GM12891 (cell line): Measurements from ENCODE around the gene SHC3.

Experiments
- DNase-seq: peaks from one replicate; pipeline ENCODE4 v3.0.0; 2011; ENCODE audit warnings: low spot score; ENCODE audit not compliant: insufficient read length
- FAIRE-seq: peaks from 2 replicates; lab custom pipeline; 2011; peaks lifted over from hg19 to GRCh38; lab: Jason Lieb, UNC
- PAX5 ChIP-seq: IDR thresholded peaks from 2 replicates; pipeline ENCODE4 v1.6.1; 2011; ENCODE audit warnings: low read length, moderate library complexity, mild to moderate bottlenecking; ENCODE audit not compliant: insufficient read depth, severe bottlenecking
- POLR2A ChIP-seq: IDR thresholded peaks from 2 replicates; pipeline ENCODE4 v1.6.1; 2011; ENCODE audit warnings: low read depth, low read length, control low read depth
- POLR2AphosphoS5 ChIP-seq: IDR thresholded peaks from 2 replicates; pipeline ENCODE4 v1.6.1; 2011; ENCODE audit warnings: low read depth, low read length, control low read depth
- POU2F2 ChIP-seq: IDR thresholded peaks from 2 replicates; pipeline ENCODE4 v1.6.1; 2011; ENCODE audit warnings: low read depth, mild to moderate bottlenecking, control low read depth, low read length, moderate library complexity
- SPI1 ChIP-seq: IDR thresholded peaks from 2 replicates; pipeline ENCODE4 v1.6.1; 2011; ENCODE audit warnings: low read depth, low read length, control low read depth
- TAF1 ChIP-seq: IDR thresholded peaks from 2 replicates; pipeline ENCODE4 v1.6.1; 2011; ENCODE audit warnings: low read depth, low read length, control low read depth

Gene SHC3

DNA sequence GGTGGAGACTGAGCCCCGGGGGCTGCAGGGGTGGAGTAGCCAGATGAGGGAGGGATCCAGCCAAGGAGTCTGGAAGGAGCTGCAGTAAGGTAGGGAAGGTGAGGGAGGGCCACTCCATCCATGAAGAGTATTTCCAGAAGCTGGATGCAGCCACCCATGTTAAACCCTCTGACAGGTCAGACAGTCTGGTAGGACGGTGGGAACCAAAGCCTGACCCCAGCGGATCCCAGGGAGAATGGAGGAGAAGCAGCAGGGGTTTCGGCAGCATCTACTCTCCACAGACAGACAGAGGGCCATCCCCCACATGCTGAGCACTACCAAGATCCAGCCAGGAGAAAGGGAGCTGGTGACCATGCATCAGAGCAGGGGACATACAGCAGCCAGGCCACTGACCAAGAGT lies 209.8 kb downstream of the SHC3 start:
- TF ChIP-seq SPI1 (no peak), PAX5 (no peak), POLR2A (no peak), TAF1 (no peak), POLR2AphosphoS5 (no peak), POU2F2 (no peak)
- DNase-seq = no peak
- no peak for FAIRE-seq

GRCh38 chr9:88966894-88967676 lies 211.5 kb downstream of the SHC3 start:
- no peak for FAIRE-seq
- DNase-seq = no peak
- TF ChIP-seq SPI1 = no peak
- TF ChIP-seq POLR2A = no peak
- TF ChIP-seq TAF1 = no peak
- TF ChIP-seq PAX5 = no peak
- TF ChIP-seq POU2F2 = no peak
- no peak for TF ChIP-seq POLR2AphosphoS5

- FAIRE-seq (no peak), DNase-seq (no peak)
- TF ChIP-seq SPI1 = no peak
- no peak for TF ChIP-seq POU2F2
- no peak for TF ChIP-seq TAF1
- TF ChIP-seq PAX5 = no peak
- no peak for TF ChIP-seq POLR2A
- TF ChIP-seq POLR2AphosphoS5 = no peak
These were observed 213.1 kb downstream of the SHC3 start for GRCh38 chr9:88965473-88965872.

GRCh38 chr9:88960632-88961031 lies 218.0 kb downstream of the SHC3 start:
- no peak for FAIRE-seq
- DNase-seq = no peak
- TF ChIP-seq SPI1 (no peak), TAF1 (no peak), PAX5 (no peak), POLR2AphosphoS5 (no peak), POU2F2 (no peak), POLR2A (no peak)

GRCh38 chr9:88959727-88960469 lies 218.7 kb downstream of the SHC3 start:
- DNase-seq (no peak), FAIRE-seq (no peak)
- TF ChIP-seq POLR2A (no peak), TAF1 (no peak), PAX5 (no peak), POU2F2 (no peak), SPI1 (no peak), POLR2AphosphoS5 (no peak)

DNA sequence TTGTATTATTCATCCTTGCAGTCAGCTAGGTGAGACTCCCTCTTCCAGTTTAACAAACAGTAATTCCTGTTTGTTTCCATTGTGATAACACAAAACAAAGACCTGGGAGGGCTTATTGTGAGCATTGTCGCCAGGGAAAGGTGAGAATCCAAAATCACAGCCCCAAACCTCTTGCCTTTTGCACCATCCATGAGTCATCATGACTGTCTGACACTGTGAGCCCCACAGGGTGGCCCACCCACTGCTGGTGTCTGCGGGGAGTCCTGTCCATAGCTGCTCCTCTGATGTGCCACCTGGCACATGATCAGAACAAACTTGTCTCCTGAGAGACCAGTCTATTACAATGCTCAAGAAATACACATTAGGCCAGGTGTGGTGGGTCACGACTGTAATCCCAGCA lies 221.1 kb downstream of the SHC3 start:
- DNase-seq (no peak), FAIRE-seq (no peak)
- TF ChIP-seq POU2F2 (no peak), SPI1 (no peak), PAX5 (no peak), POLR2A (no peak), TAF1 (no peak), POLR2AphosphoS5 (no peak)
